A549 (cell line): ENCODE measurements around the gene TMEM54. TPM values are rescaled to one million over a fixed set of nuclear protein-coding genes. Genes with fewer than 3 reads are reported as not detected.

Experiments
- ATAC-seq, 2 experiments: fragments of 200-7000 bp in 1 of 2; fragments of >200 bp in 1 of 2; cut with Nextera tagmentation in 1 of 2; cut with Tn5 transposase in 1 of 2; 3 replicates each; pipeline versions ENCODE4 v1.8.0 to v1.9.1; 2018 to 2020; ENCODE audit warnings: mild to moderate bottlenecking in 1 of 2, moderate library complexity in 1 of 2
- CTCF ChIA-PET: fragments of 300-600 bp; sonication (Branson Sonifier 250); formaldehyde crosslinking; extraction: SDS; loops from one replicate; lab custom pipeline; 2021; ENCODE audit warnings: antibody characterized with exemption, inconsistent platforms; lab: Yijun Ruan, JAX
- POLR2A ChIA-PET: fragments of 350-600 bp; formaldehyde crosslinking; extraction: SDS; loops from one replicate; lab custom pipeline; 2021; ENCODE audit warnings: antibody characterized with exemption, inconsistent platforms; lab: Yijun Ruan, JAX
- DNase-seq, 2 experiments: peaks; one replicate each; pipeline versions ENCODE4 v3.0.0 to v3.0.0-alpha.2; 2011 to 2016; ENCODE audit warnings: low read depth in 1 of 2, low spot score in 1 of 2
- FAIRE-seq: peaks from 2 replicates; lab custom pipeline; 2011; peaks lifted over from hg19 to GRCh38; lab: Jason Lieb, UNC
- H3K27ac ChIP-seq, 2 experiments: fragments of >200 bp; sonication (Bioruptor Twin); formaldehyde crosslinking; 3 replicates each; pipeline ENCODE4 v1.5.1; 2016 to 2017
- H3K4me1 ChIP-seq: fragments of >200 bp; sonication (Bioruptor Twin); formaldehyde crosslinking; 3 replicates; pipeline ENCODE4 v1.6.1; 2016
- H3K4me2 ChIP-seq: fragments of >200 bp; sonication (Bioruptor Twin); formaldehyde crosslinking; 3 replicates; pipeline ENCODE4 v1.6.1; 2016
- H3K4me3 ChIP-seq: fragments of >200 bp; sonication (Bioruptor Twin); formaldehyde crosslinking; 3 replicates; pipeline ENCODE4 v1.5.1; 2016
- H3K9me3 ChIP-seq: fragments of >200 bp; sonication (Bioruptor Twin); formaldehyde crosslinking; 3 replicates; pipeline ENCODE4 v1.6.1; 2016
- BCL3 ChIP-seq: fragments of >200 bp; sonication (Bioruptor Twin); formaldehyde crosslinking; IDR thresholded peaks from 3 replicates; pipeline ENCODE4 v1.6.1; 2016
- CBX2 ChIP-seq: fragments of 200-600 bp; sonication (generic); IDR thresholded peaks from 2 replicates; pipeline ENCODE4 v1.6.1; 2016; ENCODE audit warnings: low read depth, mild to moderate bottlenecking, borderline replicate concordance
- CBX8 ChIP-seq: fragments of 200-600 bp; sonication (generic); IDR thresholded peaks from 2 replicates; pipeline ENCODE4 v1.6.1; 2016
- CEBPB ChIP-seq, 2 experiments: fragments of >200 bp in 1 of 2; sonication (Bioruptor Twin) in 1 of 2; formaldehyde crosslinking in 1 of 2; IDR thresholded peaks; 2 replicates each; pipeline ENCODE4 v1.6.1; 2012 to 2016
- EHF ChIP-seq: fragments of 250-450 bp; sonication (Bioruptor Pico); IDR thresholded peaks from 2 replicates; pipeline ENCODE4 v1.5.0; 2020; ENCODE audit warnings: mild to moderate bottlenecking
- EHMT2 ChIP-seq: fragments of 200-600 bp; sonication (generic); IDR thresholded peaks from 2 replicates; pipeline ENCODE4 v1.6.1; 2016; ENCODE audit warnings: antibody characterized with exemption, low read depth, mild to moderate bottlenecking, moderate library complexity
- FOSL2 ChIP-seq, 2 experiments: fragments of 450-650 bp in 1 of 2; fragments of >200 bp in 1 of 2; sonication (Bioruptor Twin) in 1 of 2; formaldehyde crosslinking; IDR thresholded peaks; 2 replicates each; pipeline versions ENCODE4 v1.5.0 to v1.6.1; 2016 to 2020; ENCODE audit warnings: mild to moderate bottlenecking in 1 of 2, moderate library complexity in 1 of 2
- HEYL ChIP-seq: fragments of 250-450 bp; sonication (Bioruptor Pico); IDR thresholded peaks from 2 replicates; pipeline ENCODE4 v1.8.0; 2021; ENCODE audit warnings: mild to moderate bottlenecking, moderate library complexity
- JUN ChIP-seq, 2 experiments: fragments of >200 bp; sonication (Bioruptor Twin); formaldehyde crosslinking; IDR thresholded peaks; 2 replicates in 1 of 2; 3 replicates in 1 of 2; pipeline ENCODE4 v1.6.1; 2016 to 2017
- MAZ ChIP-seq: fragments of 150-350 bp; IDR thresholded peaks from 2 replicates; pipeline ENCODE4 v1.6.1; 2014; ENCODE audit warnings: antibody characterized with exemption, low read depth, low read length, borderline replicate concordance
- NFE2L2 ChIP-seq: fragments of 150-350 bp; conservative IDR thresholded peaks from 2 replicates; pipeline ENCODE4 v1.6.1; 2014; ENCODE audit warnings: low read length
- NR3C1 ChIP-seq: fragments of >200 bp; sonication (Bioruptor Twin); formaldehyde crosslinking; IDR thresholded peaks from 3 replicates; pipeline ENCODE4 v1.6.1; 2017
- PBX3 ChIP-seq: IDR thresholded peaks from 2 replicates; pipeline ENCODE4 v1.6.1; 2012
- POLR2A ChIP-seq: IDR thresholded peaks from 2 replicates; pipeline ENCODE4 v1.6.1; 2012; ENCODE audit warnings: mild to moderate bottlenecking, low read length
- RCOR1 ChIP-seq: fragments of 150-350 bp; IDR thresholded peaks from 2 replicates; pipeline ENCODE4 v1.6.1; 2014; ENCODE audit warnings: antibody characterized with exemption, low read length, low read depth
- RFX5 ChIP-seq: fragments of 450-650 bp; IDR thresholded peaks from 2 replicates; pipeline ENCODE4 v1.7.1; 2014; ENCODE audit warnings: antibody characterized with exemption, mild to moderate bottlenecking, moderate library complexity
- RNF2 ChIP-seq: fragments of 200-600 bp; sonication (generic); IDR thresholded peaks from 2 replicates; pipeline ENCODE4 v1.6.1; 2016; ENCODE audit warnings: low read depth, mild to moderate bottlenecking, antibody characterized with exemption, moderate library complexity, borderline replicate concordance
- SMC3 ChIP-seq: fragments of >200 bp; sonication (Bioruptor Twin); formaldehyde crosslinking; IDR thresholded peaks from 3 replicates; pipeline ENCODE4 v1.6.1; 2018; ENCODE audit warnings: inconsistent platforms
- USF2 ChIP-seq: fragments of 450-650 bp; IDR thresholded peaks from 2 replicates; pipeline ENCODE4 v1.6.1; 2014; ENCODE audit warnings: antibody characterized with exemption
- ZC3H11A ChIP-seq: fragments of 450-650 bp; IDR thresholded peaks from 2 replicates; pipeline ENCODE4 v1.6.1; 2014; ENCODE audit warnings: antibody characterized with exemption, mild to moderate bottlenecking
- ZSCAN20 ChIP-seq: fragments of 250-450 bp; sonication (Bioruptor Pico); IDR thresholded peaks from 2 replicates; pipeline ENCODE4 v1.8.0; 2022; ENCODE audit warnings: mild to moderate bottlenecking, moderate library complexity
- WGBS: methylation state at CpG from one replicate; pipeline ENCODE4 v1.1.6; 2017; ENCODE audit errors: missing lambda C conversion rate; 5-methylcytosine and 5-hydroxymethylcytosine counted together
- polyA plus RNA-seq, 4 experiments: library from polyadenylated mRNA; depleted of rRNA in 3 of 4; stranded (reverse); fragments of >200 nt; fragmentation: RNase III in 1 of 4; extraction: RNeasy Plus Mini Kit Qiagen cat#74134 plus additional on column Dnase treatment in 1 of 4; gene quantifications; 2 replicates in 3 of 4; 3 replicates in 1 of 4; pipeline ENCODE4 v1.2.3, GENCODE V29; 2011 to 2017

TMEM54 gene
- polyA plus RNA-seq, 2 of the 4 experiments (the other 2 are of a cell fraction), result 22.1 to 29.7 TPM

GRCh38 chr1:32864375-32865019 lies 36.7 kb downstream of the TMEM54 start (continued):
- TF ChIP-seq FOSL2 (IDR thresholded peaks at IDR 0.05) (no peak), FOSL2 (CRISPR knock-in tag; IDR thresholded peaks at IDR 0.05) (no peak), BCL3 (no peak), CBX8 (no peak), RCOR1 (no peak)

- H3K9me3 ChIP-seq, result no peaks in the 10 kb centered on the region
- FAIRE-seq (no peak), ATAC-seq (no peak), DNase-seq (no peak)
- no peaks in the 10 kb centered on the region for H3K4me1 ChIP-seq
- no peak overlapping the region for H3K27ac ChIP-seq
- WGBS, result 100% methylated on average over 1 of the region's 1 CpG
- ChIA-PET POLR2A (no interaction called here), CTCF (interaction anchor here (1.2 to 2.5 kb wide), 4 partner anchors 8 to 13 kb away, joined by 3 to 8 read pairs (median 4); no protein-coding TSS in a partner anchor)
- H3K4me3 ChIP-seq, result no peak overlapping the region
- TF ChIP-seq EHMT2 (no peak), RNF2 (no peak)
- H3K4me2 ChIP-seq, result no peak overlapping the region
These were observed 37.3 kb downstream of the TMEM54 start for GRCh38 chr1:32863881-32864245.

GRCh38 chr1:32863218-32863880 lies 37.8 kb downstream of the TMEM54 start:
- no peak for DNase-seq
- ChIA-PET POLR2A (no interaction called here), CTCF (interaction anchor here (1.2 to 2.5 kb wide), 4 partner anchors 8 to 14 kb away, joined by 3 to 8 read pairs (median 4); no protein-coding TSS in a partner anchor)
- no peak for ATAC-seq
- no peak for TF ChIP-seq ZC3H11A
- TF ChIP-seq NFE2L2, result no peak
- TF ChIP-seq SMC3, result no peak
- no peak for TF ChIP-seq HEYL (CRISPR knock-in tag)
- no peak for TF ChIP-seq EHF (CRISPR knock-in tag)
- TF ChIP-seq ZSCAN20 (CRISPR knock-in tag), result no peak
- no peak for TF ChIP-seq RFX5
- no peak for TF ChIP-seq USF2
- no peak for FAIRE-seq
- H3K4me2 ChIP-seq, result no peak overlapping the region
- no peaks in the 10 kb centered on the region for H3K4me1 ChIP-seq
- no peak overlapping the region for H3K4me3 ChIP-seq
- WGBS, result 96% methylated on average over 4 of the region's 4 CpGs
- no peaks in the 10 kb centered on the region for H3K9me3 ChIP-seq
- H3K27ac ChIP-seq, result no peak overlapping the region

GRCh38 chr1:32861904-32862695 lies 39.1 kb downstream of the TMEM54 start:
- DNase-seq (no peak), FAIRE-seq (no peak), ATAC-seq (no peak)
- no peak overlapping the region for H3K4me3 ChIP-seq
- ChIA-PET POLR2A (no interaction called here), CTCF (interaction anchor here (0.6 to 2.5 kb wide), 7 partner anchors 9 to 221 kb away, joined by 3 to 8 read pairs (median 3); partner anchors contain the start of gene HPCA)
- H3K27ac ChIP-seq, result no peak overlapping the region
- no peak overlapping the region for H3K4me2 ChIP-seq
- H3K9me3 ChIP-seq, result no peaks in the 10 kb centered on the region
- WGBS, result 93% methylated on average over 3 of the region's 3 CpGs
- TF ChIP-seq PBX3, result no peak
- no peak for TF ChIP-seq CEBPB (IDR thresholded peaks at IDR 0.05)
- no peak for TF ChIP-seq JUN (IDR thresholded peaks at IDR 0.05)
- no peak for TF ChIP-seq NR3C1
- no peak for TF ChIP-seq FOSL2 (IDR thresholded peaks at IDR 0.05)
- no peak for TF ChIP-seq FOSL2 (CRISPR knock-in tag; IDR thresholded peaks at IDR 0.05)
- no peak for TF ChIP-seq POLR2A
- no peak for TF ChIP-seq USF2
- TF ChIP-seq CBX2, result no peak
- no peak for TF ChIP-seq MAZ
- no peaks in the 10 kb centered on the region for H3K4me1 ChIP-seq
